SW 1271 (cell line): Measurements from ENCODE around the gene DNPH1.

ENCODE experiments used
- DNase-seq, 2 experiments: peaks; one replicate each; lab custom pipeline; 2025; lab: John Stamatoyannopoulos, UW

The DNPH1 gene

DNA sequence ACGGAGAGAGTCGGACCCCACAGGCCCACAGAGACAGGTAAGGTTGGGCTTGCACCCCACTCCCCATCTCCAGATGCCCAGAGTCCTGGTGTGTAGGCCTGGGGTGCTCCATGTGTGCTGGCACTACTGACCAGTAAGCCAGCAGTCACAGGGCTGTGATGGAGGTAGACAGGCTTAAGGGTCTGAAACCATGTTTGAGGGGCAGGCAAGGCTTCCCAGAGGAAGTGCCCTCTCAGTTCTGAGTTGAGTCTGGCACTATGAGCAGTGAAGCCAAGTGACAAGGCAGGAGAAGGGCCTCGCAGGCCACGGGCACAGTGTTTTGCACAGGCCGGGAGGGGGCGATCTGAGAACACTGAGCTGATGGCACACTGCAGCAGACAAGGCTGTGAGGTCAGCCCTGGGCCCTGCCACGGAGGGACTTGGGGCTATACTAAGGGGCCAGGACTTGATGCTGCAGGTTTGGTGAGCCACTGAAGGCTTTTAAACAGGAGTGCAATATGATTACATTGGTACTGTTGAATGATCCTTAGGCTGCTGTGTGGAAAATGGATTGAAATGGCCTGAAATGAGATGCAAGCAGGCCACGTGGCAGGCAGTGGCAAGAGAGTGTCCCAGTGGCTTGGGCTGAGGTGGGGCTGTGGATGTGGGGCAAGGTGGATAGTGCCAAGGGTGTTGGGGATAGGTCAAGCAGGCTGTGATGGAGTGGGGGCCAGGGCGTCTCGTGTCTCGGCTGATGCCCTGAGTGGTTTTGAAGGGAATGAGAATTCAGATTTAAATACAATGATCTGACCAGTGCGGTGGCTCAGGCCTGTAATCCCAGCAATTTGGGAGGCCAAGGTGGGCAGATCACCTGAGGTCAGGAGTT lies 34.3 kb upstream of the DNPH1 start:
- DNase-seq = peak; percentile 42 to 59

GRCh38 chr6:43262780-43263313 lies 33.6 kb upstream of the DNPH1 start:
- no peak for DNase-seq

DNA sequence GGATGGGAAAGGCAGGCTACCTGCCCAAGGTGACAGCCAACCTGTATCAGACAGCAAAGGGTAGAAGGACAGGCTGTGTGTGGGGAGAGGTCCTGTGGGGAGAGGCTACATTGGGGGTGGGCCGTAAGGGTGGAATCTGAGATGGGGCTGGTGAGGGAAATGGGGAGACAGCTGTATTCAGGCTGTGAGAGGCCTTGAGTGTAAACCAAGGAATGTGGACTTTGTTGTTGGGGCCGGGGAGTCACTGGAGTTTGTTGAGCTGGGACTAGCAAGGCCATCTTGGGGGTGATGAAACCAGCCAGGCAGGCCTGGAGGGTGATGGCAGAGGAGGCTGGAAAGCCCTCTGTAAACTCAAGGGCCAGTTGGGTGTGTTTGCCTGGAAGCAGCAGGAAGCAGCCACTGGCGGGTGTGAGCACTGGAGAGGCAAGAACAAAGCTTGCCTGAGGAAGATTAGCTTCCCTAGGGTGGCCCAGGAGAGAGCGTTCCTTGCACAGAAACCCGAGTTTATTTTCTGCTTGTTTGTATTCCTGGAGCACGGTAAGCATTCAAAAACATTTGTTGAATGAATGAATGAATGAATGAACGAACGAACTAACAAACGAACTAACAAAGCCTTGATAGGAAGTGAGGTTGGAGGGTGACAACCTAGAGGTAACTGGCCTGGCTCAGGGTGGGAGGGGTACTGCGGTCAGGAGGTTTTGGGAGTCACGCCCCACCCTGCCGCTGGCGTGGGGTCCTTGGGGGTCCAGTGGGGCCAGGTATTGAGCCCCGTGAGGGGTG lies 32.9 kb upstream of the DNPH1 start:
- DNase-seq = no peak

GRCh38 chr6:43261198-43261597 lies 31.9 kb upstream of the DNPH1 start:
- no peak for DNase-seq

GRCh38 chr6:43260791-43261190 lies 31.5 kb upstream of the DNPH1 start:
- no peak for DNase-seq

GRCh38 chr6:43258807-43259686 lies 29.8 kb upstream of the DNPH1 start:
- no peak for DNase-seq

DNA sequence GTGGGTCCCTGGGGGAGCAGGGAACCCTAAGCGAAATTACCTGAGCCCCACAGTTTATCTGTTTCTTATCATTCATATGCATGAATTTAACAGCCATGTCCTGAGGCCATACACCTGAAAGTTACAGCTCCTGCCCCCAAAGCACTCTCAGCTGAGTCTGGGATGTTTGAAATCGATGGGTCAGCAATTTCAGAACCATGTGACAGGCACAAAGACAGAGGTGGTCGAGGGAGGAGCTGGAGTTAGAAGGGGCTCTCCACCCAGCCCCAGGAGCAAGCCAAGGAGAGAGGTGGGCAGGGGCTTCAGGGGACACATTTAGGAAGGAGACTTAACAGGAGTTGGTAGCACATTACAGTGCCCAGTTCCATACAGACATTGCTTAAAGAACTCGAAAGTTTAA lies 28.9 kb upstream of the DNPH1 start:
- DNase-seq = no peak

DNA sequence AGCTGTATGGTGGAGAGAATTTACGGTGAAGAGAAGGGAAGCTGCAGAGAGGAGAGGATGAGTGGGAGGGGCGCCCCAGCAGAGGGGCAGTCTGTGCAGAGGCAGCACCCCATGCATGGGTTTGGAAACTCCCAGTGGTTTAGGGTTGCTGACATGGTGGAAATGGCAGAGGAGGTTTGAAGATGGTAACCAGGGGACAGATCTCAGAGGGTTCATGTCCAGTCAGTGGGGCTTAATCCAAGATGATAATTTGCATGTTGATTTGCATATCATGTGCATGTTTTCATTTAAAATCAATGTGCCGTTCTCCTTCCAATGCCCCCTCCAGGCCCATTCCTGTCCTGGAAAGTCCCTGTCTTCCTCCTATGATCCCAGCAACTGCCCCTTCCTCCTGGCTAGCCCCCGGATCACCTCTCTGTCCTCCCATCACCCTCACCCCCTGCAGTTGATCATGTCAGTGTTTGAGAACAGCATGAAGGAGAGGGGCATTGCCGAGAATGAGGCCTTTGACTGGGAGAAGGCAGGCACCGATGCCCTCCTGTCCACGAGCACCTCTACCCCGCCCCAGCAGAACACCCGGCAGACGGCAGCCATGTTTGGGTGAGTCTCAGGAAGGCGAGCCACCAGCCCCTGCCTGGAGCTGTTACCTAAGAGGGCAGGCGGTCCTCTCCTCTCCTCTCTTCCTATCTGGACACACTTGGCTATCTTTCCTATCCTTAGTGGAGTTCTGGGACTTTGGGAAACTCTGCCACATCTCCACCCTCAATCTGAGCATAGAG lies 28.3 kb upstream of the DNPH1 start:
- no peak for DNase-seq

DNA sequence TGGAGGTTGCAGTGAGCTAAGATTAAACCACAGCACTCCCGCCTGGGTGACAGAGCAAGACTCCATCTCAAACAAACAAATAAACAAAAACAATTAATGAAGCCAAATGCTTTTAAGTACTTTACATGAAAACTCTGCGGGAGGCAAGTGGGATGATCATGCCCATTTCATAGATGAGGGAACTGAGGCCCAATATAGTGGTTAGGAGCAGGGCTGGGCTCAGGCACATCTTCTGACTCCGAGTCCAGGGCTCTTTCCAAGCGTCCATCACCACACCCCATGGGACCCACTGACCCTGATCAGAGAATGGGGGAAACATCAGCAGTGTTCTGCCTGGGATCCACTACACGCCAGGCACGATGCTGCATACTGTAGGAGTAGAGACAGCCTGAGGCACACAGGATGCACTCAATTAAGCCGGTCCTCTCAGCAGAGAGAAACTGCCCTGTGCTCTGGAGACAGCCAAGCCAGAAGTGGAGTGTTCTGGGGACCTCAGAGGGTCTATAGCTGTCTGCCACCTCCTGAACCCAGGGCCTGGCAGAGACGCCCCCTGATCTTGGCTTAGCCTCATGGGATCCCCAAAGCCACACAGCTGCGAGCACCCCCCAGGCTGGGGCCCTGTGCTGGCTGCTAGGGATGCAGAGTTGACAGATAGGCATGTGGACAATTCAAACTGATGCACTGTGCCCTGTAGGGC lies 27.5 kb upstream of the DNPH1 start:
- no peak for DNase-seq

DNA sequence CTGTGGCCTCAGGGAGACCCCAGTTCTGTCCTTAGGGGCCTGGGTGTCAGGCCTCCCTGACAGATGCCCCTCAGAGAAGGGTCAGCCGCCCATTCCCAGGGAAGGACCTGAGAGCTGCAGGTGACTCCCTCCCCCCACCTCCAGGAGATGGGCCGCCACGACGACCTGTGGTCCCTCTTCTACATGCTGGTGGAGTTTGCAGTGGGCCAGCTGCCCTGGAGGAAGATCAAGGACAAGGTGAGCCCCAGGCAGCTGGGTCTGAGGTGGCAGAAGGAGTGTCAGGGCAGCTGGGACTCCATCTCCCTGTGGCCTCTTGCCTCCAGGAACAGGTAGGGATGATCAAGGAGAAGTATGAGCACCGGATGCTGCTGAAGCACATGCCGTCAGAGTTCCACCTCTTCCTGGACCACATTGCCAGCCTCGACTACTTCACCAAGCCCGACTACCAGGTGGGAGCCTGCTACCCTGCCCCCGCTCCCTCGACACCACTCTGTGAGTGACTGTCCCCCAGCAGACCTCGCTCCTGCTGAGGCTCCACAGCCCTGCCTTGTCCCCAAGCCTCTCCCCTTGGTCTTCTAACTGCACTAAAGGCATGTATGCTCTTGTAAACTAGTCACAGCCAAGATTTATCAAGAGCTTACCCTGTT lies 26.2 kb upstream of the DNPH1 start:
- DNase-seq = no peak

DNA sequence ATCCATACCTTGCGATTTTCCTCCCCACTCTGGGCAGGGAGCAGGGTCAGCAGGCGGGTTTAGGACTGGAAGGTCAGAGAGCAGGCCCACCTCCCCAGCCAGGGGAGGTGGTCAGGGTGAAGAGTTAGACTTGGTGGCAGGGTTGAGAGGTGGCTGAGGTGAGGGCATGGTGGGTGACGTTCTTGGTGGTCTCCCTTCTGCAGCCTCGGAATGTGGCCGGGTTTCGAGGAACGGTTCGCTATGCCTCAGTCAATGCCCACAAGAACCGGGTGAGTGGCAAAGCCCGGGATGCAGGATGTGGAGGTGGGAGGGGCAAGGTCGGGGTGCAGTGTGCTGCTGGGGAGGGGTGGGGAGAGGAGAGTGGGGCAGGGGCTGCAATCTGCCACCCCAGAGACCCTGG lies 25.6 kb upstream of the DNPH1 start:
- no peak for DNase-seq

- DNase-seq = no peak
These were observed 25.0 kb upstream of the DNPH1 start for GRCh38 chr6:43254138-43254817.

DNA sequence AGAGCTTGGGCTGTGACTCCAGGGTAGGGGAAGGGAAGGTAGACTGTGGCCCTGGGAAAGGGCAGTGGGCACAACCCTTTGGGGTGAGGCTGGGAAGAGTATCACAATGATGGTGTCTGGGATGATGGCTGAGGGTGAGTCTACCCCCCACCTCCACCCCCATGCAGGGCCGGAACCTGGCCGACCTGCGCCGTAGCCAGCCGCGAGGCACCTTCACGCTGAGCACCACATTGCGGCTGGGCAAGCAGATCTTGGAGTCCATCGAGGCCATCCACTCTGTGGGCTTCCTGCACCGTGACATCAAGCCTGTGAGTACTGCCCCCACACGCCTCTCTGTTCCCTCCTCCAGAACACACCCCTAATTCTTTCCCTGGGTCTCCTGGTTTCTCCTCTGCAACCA lies 24.1 kb upstream of the DNPH1 start:
- no peak for DNase-seq

DNA sequence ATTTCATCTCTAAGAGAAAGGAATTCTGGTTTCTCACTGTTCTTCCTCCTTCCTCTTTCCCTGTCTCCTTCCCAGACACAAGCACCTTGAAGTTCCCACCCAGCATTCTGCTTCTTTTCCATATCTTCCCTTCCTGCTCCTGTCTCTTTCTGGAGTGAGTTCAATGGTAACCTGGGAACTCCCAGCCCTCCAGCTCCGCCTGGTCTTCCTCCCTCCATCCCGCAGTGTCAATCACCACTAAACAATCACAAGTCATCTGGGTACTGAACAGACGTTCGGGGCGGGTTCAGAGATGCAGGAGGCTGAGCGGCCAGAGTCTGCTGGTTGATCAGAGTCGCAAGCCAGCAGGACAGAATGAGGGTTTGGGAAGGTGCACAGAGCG lies 21.7 kb upstream of the DNPH1 start:
- no peak for DNase-seq

- no peak for DNase-seq
These were observed 19.5 kb upstream of the DNPH1 start for GRCh38 chr6:43248791-43249190.

- DNase-seq = no peak
These were observed 18.8 kb upstream of the DNPH1 start for GRCh38 chr6:43248101-43248500.

DNA sequence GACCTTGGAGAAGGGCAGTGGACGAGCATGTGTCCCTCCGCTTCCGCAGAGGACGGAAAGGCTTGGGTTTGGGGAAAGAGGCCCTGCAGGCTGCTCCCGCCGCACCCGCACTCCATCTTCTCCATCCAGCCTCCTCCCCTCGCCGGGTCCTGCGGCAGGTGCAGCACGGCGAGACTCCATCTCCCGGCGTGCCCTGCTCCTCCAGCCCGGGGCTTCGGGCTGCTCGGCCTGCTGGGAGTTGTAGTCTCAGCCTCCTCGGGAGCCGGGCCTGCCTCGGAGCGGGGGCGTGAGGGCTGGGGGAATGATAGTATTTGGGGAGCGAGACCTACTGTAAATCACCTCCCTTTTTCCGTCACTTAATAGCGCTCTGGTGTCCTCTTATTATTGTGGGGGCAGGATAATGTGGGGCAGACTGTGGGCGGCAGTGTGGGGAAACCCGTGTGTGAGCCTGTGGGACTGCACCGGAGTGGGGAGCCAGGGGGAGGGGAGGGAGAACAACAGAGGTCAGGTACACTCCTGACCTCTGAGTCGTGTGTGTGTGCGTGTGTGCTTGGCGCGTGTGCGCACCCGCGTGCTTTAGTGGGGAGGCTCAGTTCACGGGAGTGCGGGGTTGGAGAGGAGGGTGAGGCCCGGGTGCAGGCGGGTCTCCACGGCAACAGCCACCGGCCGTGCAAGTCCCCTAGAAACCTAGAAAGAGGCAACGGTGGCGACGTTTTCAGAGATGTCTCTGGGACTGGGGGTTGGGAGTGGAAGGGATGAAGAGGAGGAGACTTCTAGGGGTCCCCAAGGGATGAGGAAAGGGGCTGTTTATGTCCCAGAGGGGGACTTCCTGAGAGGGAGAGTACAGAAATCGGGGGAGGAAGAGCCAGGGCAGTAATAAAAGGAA lies 18.1 kb upstream of the DNPH1 start:
- peak in 1 of 2 experiments; percentile 17 for DNase-seq

DNA sequence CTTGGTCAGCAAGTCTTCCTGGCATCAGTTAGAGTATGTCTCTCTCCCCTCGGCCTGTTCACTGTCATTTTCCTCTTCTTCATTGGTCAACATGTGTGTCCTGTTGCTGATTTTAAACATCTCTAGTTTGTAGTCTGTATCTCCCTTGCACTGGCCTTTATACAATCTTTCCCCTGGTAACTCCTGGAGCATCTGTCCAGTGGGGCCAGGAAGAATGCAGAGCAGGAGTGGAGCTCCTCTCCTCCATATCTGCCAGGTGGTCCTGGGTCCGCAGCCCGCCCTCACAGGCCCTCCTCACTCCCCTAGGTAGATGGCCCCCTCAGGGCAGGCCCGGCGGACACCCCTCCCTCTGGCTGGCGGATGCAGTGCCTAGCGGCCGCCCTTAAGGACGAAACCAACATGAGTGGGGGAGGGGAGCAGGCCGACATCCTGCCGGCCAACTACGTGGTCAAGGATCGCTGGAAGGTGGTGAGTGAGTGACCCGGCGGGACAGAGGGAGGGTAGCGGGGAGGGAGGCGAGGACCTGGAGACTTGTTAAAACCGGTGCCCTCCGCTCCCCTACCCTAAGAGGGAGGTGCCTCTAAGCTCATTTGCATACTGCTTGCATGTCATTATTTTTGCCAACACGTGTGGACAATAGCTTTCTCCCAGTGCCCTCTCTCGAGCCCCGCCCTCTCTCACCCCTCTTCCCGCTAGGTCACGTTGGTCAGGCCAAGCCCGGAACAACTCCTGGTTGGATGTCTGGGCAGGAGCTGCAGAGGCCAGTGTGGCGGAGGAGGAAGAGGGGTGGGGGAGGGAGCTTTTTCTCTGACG lies 17.2 kb upstream of the DNPH1 start:
- no peak for DNase-seq
